Right atrium auricular region (tissue), 2 donors: ENCODE results near the gene SKA2. TPM values are rescaled to one million over a fixed set of nuclear protein-coding genes. Genes with fewer than 3 reads are reported as not detected.
"Not testable (repeated sequence)": the region's sequence is repeated elsewhere in the genome, so short reads cannot be mapped to it uniquely, and the experiment has no call there.

Source experiments
- DNase-seq: peaks from one replicate; pipeline ENCODE4 v3.0.0-alpha.2; 2019; ENCODE audit warnings: low spot score
- H3K27ac ChIP-seq, 2 donors: fragments of 200-600 bp; sonication (generic); 1 replicate in 1 of 2; 2 replicates in 1 of 2; pipeline ENCODE4 v1.5.1; 2016 to 2019
- H3K27me3 ChIP-seq, 2 donors: fragments of 200-600 bp; sonication (generic); one replicate each; pipeline versions ENCODE4 v1.5.1 to v1.6.0; 2017 to 2019
- H3K36me3 ChIP-seq: fragments of 200-600 bp; sonication (generic); one replicate; pipeline ENCODE4 v1.5.1; 2016
- H3K4me1 ChIP-seq, 2 donors: fragments of 200-600 bp; sonication (generic); one replicate each; pipeline versions ENCODE4 v1.5.1 to v1.6.0; 2017 to 2019
- H3K4me3 ChIP-seq, 2 donors: fragments of 200-600 bp; sonication (generic); 1 replicate in 1 of 2; 2 replicates in 1 of 2; pipeline ENCODE4 v1.5.1; 2017 to 2019; ENCODE audit warnings: mild to moderate bottlenecking in 1 of 2, moderate library complexity in 1 of 2
- H3K9me3 ChIP-seq, 2 donors: fragments of 200-600 bp; sonication (generic); one replicate each; pipeline ENCODE4 v1.5.1; 2019
- total RNA-seq, 2 donors: library from RNA; depleted of rRNA; stranded (reverse); fragments of >200 nt; gene quantifications; one replicate each; pipeline ENCODE4 v1.1.0, GENCODE V29; 2016
- TF ChIP-seq, protein P1 (sequence below), 2 donors: fragments of 200-600 bp; sonication (generic); IDR thresholded peaks; one replicate each; pipeline ENCODE4 v1.5.1; 2019; ENCODE audit warnings: antibody characterized with exemption in 2 of 2

SKA2 gene
- total RNA-seq, 2 donors from 2014 or later = 23.0 to 44.4 TPM

DNA sequence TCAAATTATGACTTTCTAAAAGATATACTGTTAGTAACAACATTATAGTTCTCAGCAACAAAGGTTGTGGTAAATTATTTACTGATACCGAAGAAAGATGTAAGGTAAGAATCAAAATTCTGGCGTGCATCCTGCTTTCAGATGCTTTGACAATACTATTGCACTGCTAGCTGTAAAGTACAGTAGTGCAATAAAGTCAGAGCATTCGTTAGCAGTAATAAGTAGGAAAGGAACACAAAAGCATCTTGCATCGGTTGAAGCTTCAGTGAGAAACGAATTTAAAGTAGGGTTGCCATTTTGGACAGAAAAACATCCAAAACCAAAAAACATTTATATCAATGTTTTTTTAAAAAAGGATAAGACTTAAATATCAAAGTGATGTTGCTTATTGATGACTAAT lies 4.0 kb downstream of the SKA2 start:
- Histone ChIP-seq H3K27ac (no peak overlapping the region), H3K4me1 (peaks cover 0 to 14% of the 10 kb centered on the region in 2 donors), H3K9me3 (no peaks in the 10 kb centered on the region), H3K4me3 (no peak overlapping the region), H3K27me3 (no peaks in the 10 kb centered on the region), H3K36me3 (no peaks in the 10 kb centered on the region)
- TF ChIP-seq, protein P1, sequence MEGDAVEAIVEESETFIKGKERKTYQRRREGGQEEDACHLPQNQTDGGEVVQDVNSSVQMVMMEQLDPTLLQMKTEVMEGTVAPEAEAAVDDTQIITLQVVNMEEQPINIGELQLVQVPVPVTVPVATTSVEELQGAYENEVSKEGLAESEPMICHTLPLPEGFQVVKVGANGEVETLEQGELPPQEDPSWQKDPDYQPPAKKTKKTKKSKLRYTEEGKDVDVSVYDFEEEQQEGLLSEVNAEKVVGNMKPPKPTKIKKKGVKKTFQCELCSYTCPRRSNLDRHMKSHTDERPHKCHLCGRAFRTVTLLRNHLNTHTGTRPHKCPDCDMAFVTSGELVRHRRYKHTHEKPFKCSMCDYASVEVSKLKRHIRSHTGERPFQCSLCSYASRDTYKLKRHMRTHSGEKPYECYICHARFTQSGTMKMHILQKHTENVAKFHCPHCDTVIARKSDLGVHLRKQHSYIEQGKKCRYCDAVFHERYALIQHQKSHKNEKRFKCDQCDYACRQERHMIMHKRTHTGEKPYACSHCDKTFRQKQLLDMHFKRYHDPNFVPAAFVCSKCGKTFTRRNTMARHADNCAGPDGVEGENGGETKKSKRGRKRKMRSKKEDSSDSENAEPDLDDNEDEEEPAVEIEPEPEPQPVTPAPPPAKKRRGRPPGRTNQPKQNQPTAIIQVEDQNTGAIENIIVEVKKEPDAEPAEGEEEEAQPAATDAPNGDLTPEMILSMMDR (IDR thresholded peaks at IDR 0.05) = no peak
- no peak for DNase-seq

DNA sequence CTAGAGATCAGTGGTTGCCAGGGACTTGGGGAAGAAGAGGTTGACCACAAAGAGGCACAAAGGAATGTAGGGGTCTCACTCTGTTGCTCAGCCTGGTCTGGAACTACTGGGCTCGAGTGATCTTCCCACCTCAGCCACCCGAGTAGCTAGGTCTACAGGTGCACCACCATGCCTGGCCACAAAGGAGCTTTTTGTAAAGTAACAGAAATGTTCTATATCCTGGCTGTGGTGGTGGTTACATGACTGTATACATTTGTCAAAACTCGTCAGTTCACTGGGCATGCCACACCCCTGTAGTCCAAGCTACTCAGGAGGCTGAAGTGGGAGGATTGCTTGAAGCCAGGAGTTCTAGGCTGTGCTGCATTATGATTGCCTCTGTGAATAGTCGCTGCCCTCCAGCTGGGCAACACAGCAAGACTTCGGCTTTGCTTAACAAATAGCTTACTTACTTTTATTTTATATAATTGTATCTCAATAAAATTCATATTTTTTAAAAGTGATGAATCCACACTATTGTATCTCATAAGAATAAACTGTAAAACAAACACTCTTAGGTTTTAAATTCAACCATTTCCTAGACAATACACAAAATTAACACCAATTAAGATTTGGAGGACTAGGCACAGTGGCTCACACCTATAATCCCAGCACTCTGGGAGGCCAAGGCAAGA lies 5.0 kb downstream of the SKA2 start:
- DNase-seq = no peak

GRCh38 chr17:59149051-59149450 lies 5.9 kb downstream of the SKA2 start:
- H3K9me3 ChIP-seq = no peaks in the 10 kb centered on the region
- TF ChIP-seq, protein P1 (IDR thresholded peaks at IDR 0.05) = no peak
- H3K27me3 ChIP-seq = no peaks in the 10 kb centered on the region
- peaks cover 0 to 10% of the 10 kb centered on the region in 2 donors for H3K4me1 ChIP-seq
- no peak for DNase-seq
- no peak overlapping the region for H3K27ac ChIP-seq
- H3K36me3 ChIP-seq = no peaks in the 10 kb centered on the region
- no peak overlapping the region for H3K4me3 ChIP-seq

More for the DNA sequence above, 5.0 kb downstream of the SKA2 start:
- Histone ChIP-seq H3K9me3 (no peaks in the 10 kb centered on the region), H3K27ac (no peak overlapping the region), H3K4me3 (no peak overlapping the region), H3K36me3 (no peaks in the 10 kb centered on the region), H3K4me1 (peaks cover 0 to 10% of the 10 kb centered on the region in 2 donors), H3K27me3 (no peaks in the 10 kb centered on the region)
- TF ChIP-seq, protein P1 (IDR thresholded peaks at IDR 0.05) = no peak

- no peak for DNase-seq
- Histone ChIP-seq H3K9me3 (no peaks in the 10 kb centered on the region), H3K36me3 (no peaks in the 10 kb centered on the region), H3K27me3 (no peaks in the 10 kb centered on the region), H3K4me1 (no peaks in the 10 kb centered on the region), H3K27ac (no peak overlapping the region), H3K4me3 (no peak overlapping the region)
- TF ChIP-seq, protein P1 (IDR thresholded peaks at IDR 0.05) = no peak
Observed at GRCh38 chr17:59145571-59146096, 9.4 kb downstream of the SKA2 start.

DNA sequence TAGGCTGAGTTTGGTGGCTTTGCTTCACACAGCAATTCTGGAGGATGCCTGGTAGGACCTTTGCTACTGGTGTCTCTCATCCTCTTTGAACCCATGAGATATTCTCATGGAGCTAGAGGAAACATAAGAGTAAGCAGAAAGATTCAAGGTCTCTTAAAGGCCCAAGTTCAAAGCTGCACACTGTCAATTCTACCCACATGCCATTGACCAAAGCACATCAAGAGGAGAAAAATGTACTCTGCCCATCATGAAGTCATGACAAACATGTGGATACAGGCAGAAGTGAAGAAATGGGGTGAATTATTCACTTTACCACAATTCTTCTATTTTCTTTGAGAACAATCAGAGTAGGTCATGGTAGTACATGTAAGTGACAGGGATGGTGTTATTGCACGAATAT lies 13.1 kb downstream of the SKA2 start:
- H3K4me1 ChIP-seq = no peaks in the 10 kb centered on the region
- TF ChIP-seq, protein P1 (IDR thresholded peaks at IDR 0.05) = no peak
- no peaks in the 10 kb centered on the region for H3K36me3 ChIP-seq
- no peak overlapping the region for H3K4me3 ChIP-seq
- DNase-seq = no peak
- no peak overlapping the region for H3K27ac ChIP-seq
- no peaks in the 10 kb centered on the region for H3K9me3 ChIP-seq
- H3K27me3 ChIP-seq = no peaks in the 10 kb centered on the region

DNA sequence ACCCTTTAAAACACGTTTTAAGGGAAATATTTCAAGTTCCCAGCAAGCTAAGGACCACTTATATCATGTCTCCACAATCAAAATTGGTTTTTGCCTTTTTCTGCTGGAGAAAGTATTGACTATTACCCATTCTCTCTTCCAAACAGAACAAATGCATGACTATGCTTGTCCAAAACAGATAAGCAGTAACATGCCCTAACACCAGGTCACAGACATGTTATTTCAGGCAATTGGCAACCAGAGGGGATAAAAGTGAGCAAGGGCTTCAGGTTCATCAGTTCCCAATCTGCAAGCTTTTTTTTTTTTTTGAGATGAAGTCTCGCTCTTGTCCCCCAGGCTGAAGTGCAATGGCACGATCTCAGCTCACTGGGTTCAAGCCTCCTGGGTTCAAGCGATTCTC lies 15.0 kb downstream of the SKA2 start:
- no peaks in the 10 kb centered on the region for H3K27me3 ChIP-seq
- H3K4me1 ChIP-seq = no peaks in the 10 kb centered on the region
- H3K4me3 ChIP-seq = no peak overlapping the region
- H3K36me3 ChIP-seq = no peaks in the 10 kb centered on the region
- no peak overlapping the region for H3K27ac ChIP-seq
- no peaks in the 10 kb centered on the region for H3K9me3 ChIP-seq
- DNase-seq = no peak
- TF ChIP-seq, protein P1 (IDR thresholded peaks at IDR 0.05) = no peak

GRCh38 chr17:59138339-59138738 lies 16.6 kb downstream of the SKA2 start:
- not testable (repeated sequence) for DNase-seq, H3K27ac ChIP-seq, H3K4me3 ChIP-seq, H3K4me1 ChIP-seq, H3K27me3 ChIP-seq, H3K9me3 ChIP-seq, H3K36me3 ChIP-seq
